H9 (cell line): ENCODE data around the gene GNAO1. TPM values are rescaled to one million over a fixed set of nuclear protein-coding genes. Genes with fewer than 3 reads are reported as not detected.
A peak's percentile ranks its signal among the peaks of the same experiment; 100 is the strongest.

Experiments used
- DNase-seq: peaks from one replicate; pipeline ENCODE4 v3.0.0-alpha.2; 2017
- H2AFZ ChIP-seq: one replicate; pipeline ENCODE4 v1.6.1; 2013; ENCODE audit warnings: mild to moderate bottlenecking, low read length, control low read depth, moderate library complexity
- H2AK5ac ChIP-seq: 2 replicates; pipeline ENCODE4 v1.6.1; 2013; ENCODE audit warnings: low read length, control low read depth, mixed read lengths; ENCODE audit not compliant: insufficient read length
- H2BK120ac ChIP-seq: one replicate; pipeline ENCODE4 v1.6.1; 2013; ENCODE audit warnings: low read depth, mild to moderate bottlenecking, low read length, control low read depth, inconsistent platforms; ENCODE audit not compliant: poor library complexity, severe bottlenecking
- H2BK12ac ChIP-seq: 2 replicates; pipeline ENCODE4 v1.6.1; 2013; ENCODE audit warnings: low read length, control low read depth, mixed read lengths, low read depth; ENCODE audit not compliant: insufficient read length
- H2BK15ac ChIP-seq: 2 replicates; pipeline ENCODE4 v1.6.1; 2013; ENCODE audit warnings: low read depth, low read length, control low read depth
- H2BK20ac ChIP-seq: one replicate; pipeline ENCODE4 v1.6.1; 2013; ENCODE audit warnings: low read depth, mild to moderate bottlenecking, low read length, control low read depth, inconsistent platforms; ENCODE audit not compliant: poor library complexity, severe bottlenecking
- H2BK5ac ChIP-seq: 2 replicates; pipeline ENCODE4 v1.6.1; 2013; ENCODE audit warnings: low read length, control low read depth, mixed read lengths; ENCODE audit not compliant: insufficient read length
- H3K14ac ChIP-seq: 2 replicates; pipeline ENCODE4 v1.6.1; 2013; ENCODE audit warnings: low read length, control low read depth; ENCODE audit not compliant: insufficient read depth
- H3K18ac ChIP-seq: 2 replicates; pipeline ENCODE4 v1.6.1; 2013; ENCODE audit warnings: low read depth, mild to moderate bottlenecking, mixed read lengths, low read length, control low read depth; ENCODE audit not compliant: insufficient read length
- H3K23ac ChIP-seq: 2 replicates; pipeline ENCODE4 v1.6.1; 2013; ENCODE audit warnings: low read length, control low read depth, mixed read lengths, low read depth; ENCODE audit not compliant: insufficient read length
- H3K23me2 ChIP-seq: 2 replicates; pipeline ENCODE4 v1.6.1; 2013; ENCODE audit warnings: low read depth, mild to moderate bottlenecking, mixed read lengths, low read length, control low read depth; ENCODE audit not compliant: insufficient read length, poor library complexity, severe bottlenecking
- H3K27ac ChIP-seq: 2 replicates; pipeline ENCODE4 v1.5.1; 2013; ENCODE audit warnings: low read length, control low read depth, mixed read lengths, low read depth; ENCODE audit not compliant: insufficient read length
- H3K27me3 ChIP-seq: 2 replicates; pipeline ENCODE4 v1.6.1; 2013; ENCODE audit warnings: low read length, control low read depth, inconsistent platforms; ENCODE audit not compliant: insufficient read depth
- H3K4ac ChIP-seq: 2 replicates; pipeline ENCODE4 v1.6.1; 2013; ENCODE audit warnings: low read depth, mild to moderate bottlenecking, control low read depth, inconsistent platforms, low read length, moderate library complexity
- H3K4me1 ChIP-seq: 2 replicates; pipeline ENCODE4 v1.6.1; 2013; ENCODE audit warnings: low read length, control low read depth, inconsistent platforms; ENCODE audit not compliant: insufficient read depth
- H3K4me2 ChIP-seq: 2 replicates; pipeline ENCODE4 v1.6.1; 2013; ENCODE audit warnings: low read length, control low read depth, mixed read lengths; ENCODE audit not compliant: insufficient read length, insufficient read depth
- H3K56ac ChIP-seq: 2 replicates; pipeline ENCODE4 v1.6.1; 2013; ENCODE audit warnings: low read depth, mild to moderate bottlenecking, mixed read lengths, low read length, control low read depth; ENCODE audit not compliant: insufficient read length
- H3K79me1 ChIP-seq: 2 replicates; pipeline ENCODE4 v1.6.1; 2013; ENCODE audit warnings: low read depth, mild to moderate bottlenecking, moderate library complexity, low read length, control low read depth, inconsistent platforms; ENCODE audit not compliant: insufficient read depth, poor library complexity, severe bottlenecking
- H3K79me2 ChIP-seq: 2 replicates; pipeline ENCODE4 v1.6.1; 2013; ENCODE audit warnings: low read length, control low read depth, inconsistent platforms; ENCODE audit not compliant: insufficient read depth
- H3K9ac ChIP-seq: 2 replicates; pipeline ENCODE4 v1.6.1; 2013; ENCODE audit warnings: low read length, control low read depth, mixed read lengths; ENCODE audit not compliant: insufficient read length; ENCODE audit errors: extremely low read depth
- H3K9me3 ChIP-seq: one replicate; pipeline ENCODE4 v1.6.1; 2013; ENCODE audit warnings: low read depth, low read length, inconsistent platforms; ENCODE audit not compliant: control insufficient read depth
- H3T11ph ChIP-seq: one replicate; pipeline ENCODE4 v1.6.1; 2013; ENCODE audit warnings: mild to moderate bottlenecking, low read length, control low read depth, inconsistent platforms
- H4K20me1 ChIP-seq: one replicate; pipeline ENCODE4 v1.6.1; 2013; ENCODE audit not compliant: control insufficient read depth, insufficient read length, insufficient read depth
- H4K5ac ChIP-seq: 2 replicates; pipeline ENCODE4 v1.6.1; 2013; ENCODE audit warnings: low read depth, mild to moderate bottlenecking, mixed read lengths, low read length, control low read depth; ENCODE audit not compliant: insufficient read length
- H4K8ac ChIP-seq: replicated peaks from 2 replicates; pipeline ENCODE4 v1.6.1; 2013; ENCODE audit warnings: low read length, control low read depth, mixed read lengths, low read depth; ENCODE audit not compliant: insufficient read length
- H4K91ac ChIP-seq: 2 replicates; pipeline ENCODE4 v1.6.1; 2013; ENCODE audit warnings: low read depth, mild to moderate bottlenecking, moderate library complexity, mixed read lengths, low read length, control low read depth; ENCODE audit not compliant: insufficient read length
- H3K27ac Mint-ChIP-seq, 3 experiments: 2 replicates in 2 of 3; 3 replicates in 1 of 3; pipeline ENCODE4 v1.8.0; 2020 to 2021; ENCODE audit warnings: mixed read lengths in 3 of 3, mild to moderate bottlenecking in 1 of 3, moderate library complexity in 1 of 3
- H3K27me3 Mint-ChIP-seq: 2 replicates; pipeline ENCODE4 v1.8.0; 2021; ENCODE audit warnings: low read depth, mild to moderate bottlenecking, moderate library complexity, mixed read lengths
- H3K36me3 Mint-ChIP-seq, 3 experiments: 2 replicates in 2 of 3; 3 replicates in 1 of 3; pipeline ENCODE4 v1.8.0; 2020 to 2021; ENCODE audit warnings: low read depth in 3 of 3, mixed read lengths in 3 of 3; ENCODE audit not compliant: insufficient read depth in 1 of 3
- H3K4me1 Mint-ChIP-seq, 2 experiments: 2 replicates each; pipeline ENCODE4 v1.8.0; 2020; ENCODE audit warnings: mixed read lengths in 2 of 2
- H3K4me3 Mint-ChIP-seq, 2 experiments: 2 replicates in 1 of 2; 3 replicates in 1 of 2; pipeline ENCODE4 v1.8.0; 2020 to 2021; ENCODE audit warnings: mild to moderate bottlenecking in 2 of 2, mixed read lengths in 2 of 2, moderate library complexity in 1 of 2
- H3K9me3 Mint-ChIP-seq, 2 experiments: 2 replicates in 1 of 2; 3 replicates in 1 of 2; pipeline ENCODE4 v1.8.0; 2020; ENCODE audit warnings: mild to moderate bottlenecking in 2 of 2, mixed read lengths in 2 of 2, moderate library complexity in 1 of 2
- WGBS: extraction: QIAGEN DNeasy Blood & Tissue Kit; methylation state at CpG from one replicate; pipeline ENCODE4 v1.1.7; 2013; ENCODE audit warnings: missing lambda C conversion rate, low lambda C conversion rate, mixed read lengths; ENCODE audit not compliant: insufficient read length; ENCODE audit errors: extremely low coverage; 5-methylcytosine and 5-hydroxymethylcytosine counted together
- total RNA-seq: library from RNA; stranded (reverse); gene quantifications from 2 replicates; pipeline ENCODE4 v1.2.1, GENCODE V29; 2021
- TF ChIP-seq, protein P1 (sequence below): fragments of 200-600 bp; sonication (generic); conservative IDR thresholded peaks from 3 replicates; pipeline ENCODE4 v1.8.0; 2021; ENCODE audit warnings: antibody characterized with exemption, mild to moderate bottlenecking

GNAO1 gene
- total RNA-seq, 1 experiment from 2014 or later, result 16.9 TPM

DNA sequence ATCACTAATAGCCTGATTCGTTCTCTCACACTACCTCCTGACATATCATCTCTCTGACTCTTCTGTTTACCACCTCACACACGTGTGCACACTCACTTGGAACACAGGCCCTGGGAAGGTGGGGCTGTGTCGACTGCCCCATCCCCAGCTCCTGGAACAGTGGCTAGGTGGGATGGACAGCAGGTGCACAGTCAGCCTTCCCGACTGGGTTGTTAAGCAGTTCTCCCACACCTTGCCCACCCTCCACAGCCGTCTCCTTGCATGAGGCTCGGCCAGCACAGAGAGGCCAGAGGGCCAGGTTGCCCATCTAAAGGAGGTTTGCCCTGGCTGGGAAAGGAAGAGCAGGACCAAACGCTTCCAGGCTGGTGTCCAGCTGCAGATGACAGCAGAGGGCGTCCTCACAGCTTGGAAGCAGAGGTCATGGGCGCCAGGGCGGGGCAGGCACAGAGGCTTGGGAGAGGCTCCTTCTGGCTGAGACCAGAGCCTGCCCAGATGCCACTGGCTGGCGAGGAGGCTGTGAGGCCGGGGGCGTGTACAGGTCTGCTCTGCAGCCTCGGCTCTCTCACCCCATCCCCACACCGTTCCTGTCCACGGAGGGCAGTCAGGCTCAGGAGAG is 141.3 kb downstream of the GNAO1 start:
- Histone ChIP-seq H2BK12ac (no peak overlapping the region), H4K8ac (no peak overlapping the region), H3K56ac (no peak overlapping the region), H2BK5ac (no peak overlapping the region), H3K14ac (no peak overlapping the region), H2AFZ (no peak overlapping the region), H2BK20ac (no peak overlapping the region), H2AK5ac (no peak overlapping the region), H3K9ac (no peak overlapping the region), H2BK120ac (no peak overlapping the region), H3K4me1 (no peaks in the 10 kb centered on the region), H3T11ph (no peak overlapping the region), H3K18ac (no peak overlapping the region), H3K79me1 (no peaks in the 10 kb centered on the region), H3K27me3 (no peaks in the 10 kb centered on the region), H4K91ac (no peak overlapping the region), H3K79me2 (no peaks in the 10 kb centered on the region), H3K4ac (no peak overlapping the region), H3K23ac (no peak overlapping the region), H3K4me2 (no peak overlapping the region), H4K5ac (no peak overlapping the region), H2BK15ac (no peak overlapping the region), H4K20me1 (no peaks in the 10 kb centered on the region), H3K9me3 (no peaks in the 10 kb centered on the region), H3K23me2 (no peaks in the 10 kb centered on the region), H3K27ac (no peak overlapping the region)
- Mint-ChIP-seq H3K9me3 (no peaks in the 10 kb centered on the region), H3K27ac (peak overlapping the region in 1 of 3 experiments; percentile 20; a peak in 2 of 7 replicates), H3K4me3 (no peak overlapping the region; a peak in 1 of 5 replicates), H3K36me3 (no peaks in the 10 kb centered on the region; a peak in 2 of 7 replicates), H3K27me3 (peaks cover 1% of the 10 kb centered on the region; the same call in 1 of the 2 replicates), H3K4me1 (no peaks in the 10 kb centered on the region)
- no CpG with 5 or more reads among the region's 16 CpGs for WGBS
- DNase-seq, result peak; percentile 93
- TF ChIP-seq, protein P1, sequence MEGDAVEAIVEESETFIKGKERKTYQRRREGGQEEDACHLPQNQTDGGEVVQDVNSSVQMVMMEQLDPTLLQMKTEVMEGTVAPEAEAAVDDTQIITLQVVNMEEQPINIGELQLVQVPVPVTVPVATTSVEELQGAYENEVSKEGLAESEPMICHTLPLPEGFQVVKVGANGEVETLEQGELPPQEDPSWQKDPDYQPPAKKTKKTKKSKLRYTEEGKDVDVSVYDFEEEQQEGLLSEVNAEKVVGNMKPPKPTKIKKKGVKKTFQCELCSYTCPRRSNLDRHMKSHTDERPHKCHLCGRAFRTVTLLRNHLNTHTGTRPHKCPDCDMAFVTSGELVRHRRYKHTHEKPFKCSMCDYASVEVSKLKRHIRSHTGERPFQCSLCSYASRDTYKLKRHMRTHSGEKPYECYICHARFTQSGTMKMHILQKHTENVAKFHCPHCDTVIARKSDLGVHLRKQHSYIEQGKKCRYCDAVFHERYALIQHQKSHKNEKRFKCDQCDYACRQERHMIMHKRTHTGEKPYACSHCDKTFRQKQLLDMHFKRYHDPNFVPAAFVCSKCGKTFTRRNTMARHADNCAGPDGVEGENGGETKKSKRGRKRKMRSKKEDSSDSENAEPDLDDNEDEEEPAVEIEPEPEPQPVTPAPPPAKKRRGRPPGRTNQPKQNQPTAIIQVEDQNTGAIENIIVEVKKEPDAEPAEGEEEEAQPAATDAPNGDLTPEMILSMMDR, result peak; percentile 69
